Hepatocyte (in vitro differentiated cells): ENCODE results near the gene GADD45GIP1.

Experiments used
- EZH2 ChIP-seq: fragments of 200-600 bp; sonication (generic); IDR thresholded peaks from 2 replicates; pipeline ENCODE4 v1.6.1; 2016; ENCODE audit warnings: antibody characterized with exemption, mild to moderate bottlenecking, borderline replicate concordance
- EZH2phosphoT487 ChIP-seq: fragments of 200-600 bp; sonication (generic); IDR thresholded peaks from one replicate; pipeline ENCODE4 v1.6.1; 2018; ENCODE audit warnings: antibody characterized with exemption, mild to moderate bottlenecking, low read depth, moderate library complexity; ENCODE audit not compliant: unreplicated experiment, severe bottlenecking
- TF ChIP-seq, protein P1 (sequence below): fragments of 200-600 bp; sonication (generic); IDR thresholded peaks from 2 replicates; pipeline ENCODE4 v1.5.1; 2016; ENCODE audit warnings: antibody characterized with exemption, mild to moderate bottlenecking; ENCODE audit not compliant: poor library complexity

DNA sequence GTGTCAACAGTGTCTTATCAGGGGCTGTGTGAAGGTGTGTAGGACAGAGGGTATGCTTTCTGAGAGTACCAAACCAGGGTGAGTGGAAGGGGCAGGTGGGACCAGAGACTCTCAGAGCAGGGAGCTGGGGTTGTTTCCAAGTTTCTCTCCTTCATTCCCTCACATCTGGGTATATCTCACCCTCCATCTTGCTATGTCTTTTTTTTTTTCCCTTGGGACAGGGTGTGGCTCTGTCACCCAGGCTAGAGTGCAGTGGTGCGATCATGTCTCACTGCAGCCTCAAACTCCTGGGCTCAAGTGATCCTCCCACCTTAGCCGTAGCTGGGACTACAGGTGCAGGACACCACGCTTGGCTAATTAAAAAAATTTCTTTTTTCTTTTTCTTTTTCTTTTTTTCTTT, 23.0 kb upstream of the GADD45GIP1 start:
- no peak for TF ChIP-seq EZH2
- TF ChIP-seq, protein P1, sequence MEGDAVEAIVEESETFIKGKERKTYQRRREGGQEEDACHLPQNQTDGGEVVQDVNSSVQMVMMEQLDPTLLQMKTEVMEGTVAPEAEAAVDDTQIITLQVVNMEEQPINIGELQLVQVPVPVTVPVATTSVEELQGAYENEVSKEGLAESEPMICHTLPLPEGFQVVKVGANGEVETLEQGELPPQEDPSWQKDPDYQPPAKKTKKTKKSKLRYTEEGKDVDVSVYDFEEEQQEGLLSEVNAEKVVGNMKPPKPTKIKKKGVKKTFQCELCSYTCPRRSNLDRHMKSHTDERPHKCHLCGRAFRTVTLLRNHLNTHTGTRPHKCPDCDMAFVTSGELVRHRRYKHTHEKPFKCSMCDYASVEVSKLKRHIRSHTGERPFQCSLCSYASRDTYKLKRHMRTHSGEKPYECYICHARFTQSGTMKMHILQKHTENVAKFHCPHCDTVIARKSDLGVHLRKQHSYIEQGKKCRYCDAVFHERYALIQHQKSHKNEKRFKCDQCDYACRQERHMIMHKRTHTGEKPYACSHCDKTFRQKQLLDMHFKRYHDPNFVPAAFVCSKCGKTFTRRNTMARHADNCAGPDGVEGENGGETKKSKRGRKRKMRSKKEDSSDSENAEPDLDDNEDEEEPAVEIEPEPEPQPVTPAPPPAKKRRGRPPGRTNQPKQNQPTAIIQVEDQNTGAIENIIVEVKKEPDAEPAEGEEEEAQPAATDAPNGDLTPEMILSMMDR: no peak
- no peak for TF ChIP-seq EZH2phosphoT487
